Transverse colon (tissue), 4 donors: ENCODE measurements around the gene FOXK2. TPM values are rescaled to one million over a fixed set of nuclear protein-coding genes. Genes with fewer than 3 reads are reported as not detected.

Source experiments
- DNase-seq: peaks from one replicate; pipeline ENCODE4 v3.0.0-alpha.2; 2019
- H3K27ac ChIP-seq, 4 donors: fragments of 200-600 bp; sonication (generic); 2 replicates each; pipeline ENCODE4 v1.5.1; 2016 to 2018; ENCODE audit warnings: inconsistent platforms in 4 of 4
- H3K27me3 ChIP-seq: fragments of 200-600 bp; sonication (generic); 2 replicates; pipeline ENCODE4 v1.5.1; 2017; ENCODE audit warnings: inconsistent platforms
- H3K36me3 ChIP-seq, 4 donors: fragments of 200-600 bp; sonication (generic); 2 replicates each; pipeline ENCODE4 v1.5.1; 2017 to 2019; ENCODE audit warnings: inconsistent platforms in 4 of 4
- H3K4me1 ChIP-seq, 4 donors: fragments of 200-600 bp; sonication (generic); 2 replicates each; pipeline ENCODE4 v1.5.1; 2017 to 2020; ENCODE audit warnings: inconsistent platforms in 4 of 4
- H3K4me3 ChIP-seq, 4 donors: fragments of 200-600 bp; sonication (generic); 1 replicate in 1 of 4; 2 replicates in 3 of 4; pipeline versions ENCODE4 v1.5.1 to v1.6.1; 2017 to 2019; ENCODE audit warnings: inconsistent platforms in 4 of 4
- H3K9me3 ChIP-seq, 2 donors: fragments of 200-600 bp; sonication (generic); 2 replicates each; pipeline ENCODE4 v1.5.1; 2017 to 2019; ENCODE audit warnings: inconsistent platforms in 2 of 2
- CTCF ChIP-seq, 5 experiments: fragments of 200-600 bp in 3 of 5; fragments of 450-650 bp in 2 of 5; sonication (generic) in 3 of 5; IDR thresholded peaks; 1 replicate in 2 of 5; 2 replicates in 3 of 5; pipeline ENCODE4 v1.5.1; 2016 to 2017; ENCODE audit warnings: antibody characterized with exemption in 5 of 5, inconsistent platforms in 3 of 5, mild to moderate bottlenecking in 2 of 5, moderate library complexity in 1 of 5
- EP300 ChIP-seq: sonication (generic); formaldehyde crosslinking; IDR thresholded peaks from one replicate; pipeline ENCODE4 v1.6.1; 2017; ENCODE audit warnings: antibody characterized with exemption, low read depth
- POLR2A ChIP-seq: fragments of 450-650 bp; IDR thresholded peaks from one replicate; pipeline ENCODE4 v1.6.1; 2016; ENCODE audit warnings: antibody characterized with exemption, mild to moderate bottlenecking, moderate library complexity
- POLR2AphosphoS5 ChIP-seq, 3 donors: sonication (generic); formaldehyde crosslinking; IDR thresholded peaks; one replicate each; pipeline ENCODE4 v1.6.1; 2016; ENCODE audit warnings: antibody characterized with exemption in 3 of 3
- WGBS, 2 donors: methylation state at CpG; one replicate each; pipeline ENCODE4 v1.1.5; 2018; ENCODE audit warnings: low coverage in 1 of 2; 5-methylcytosine and 5-hydroxymethylcytosine counted together
- in situ Hi-C, 4 donors: fragments of 200-750 bp; cut with MboI; loops; one replicate each; pipeline versions ENCODE4 v1.15.0 to v1.15.1; 2017; ENCODE audit warnings: low sequenced_read_pairs in 3 of 4, low pct_ligation_motif_present in 1 of 4, low pct_unique_long_range_greater_than_20kb in 1 of 4
- intact Hi-C: fragments of 100-400 bp; cut with DNase I; formaldehyde crosslinking; loops from one replicate; pipeline ENCODE4 v1.15.1; 2023; ENCODE audit warnings: low total_unique reads
- total RNA-seq, 4 donors: library from RNA; depleted of rRNA; stranded (reverse); fragments of >200 nt; gene quantifications; one replicate each; pipeline ENCODE4 v1.1.0, GENCODE V29; 2016

Gene FOXK2
- total RNA-seq, 4 donors from 2014 or later: 41.2 to 216 (median 106) TPM

- Histone ChIP-seq H3K4me3 (no peak overlapping the region), H3K9me3 (no peaks in the 10 kb centered on the region), H3K4me1 (peaks cover 8 to 26% (median 21%) of the 10 kb centered on the region in 4 donors), H3K27ac (peak overlapping the region in 3 of 4 donors; percentile 8 to 38 (median 29)), H3K36me3 (peaks cover 0 to 3% (median 0%) of the 10 kb centered on the region in 4 donors), H3K27me3 (no peaks in the 10 kb centered on the region)
- DNase-seq: no peak
- in situ Hi-C loops: no loop called here
- intact Hi-C loops: loop anchor here (10.0 kb wide), 1 partner anchor 62 kb away; no protein-coding TSS in a partner anchor
- no peak for TF ChIP-seq POLR2A
- TF ChIP-seq EP300: no peak
- no peak for TF ChIP-seq POLR2AphosphoS5 (IDR thresholded peaks at IDR 0.05)
- no peak for TF ChIP-seq CTCF (IDR thresholded peaks at IDR 0.05)
- WGBS, 2 donors: 72 to 75% methylated on average over 9 to 13 of the region's 13 CpGs
Observed at GRCh38 chr17:82492643-82493225, 26.8 kb upstream of the FOXK2 start.

- Histone ChIP-seq H3K36me3 (no peaks in the 10 kb centered on the region), H3K27me3 (no peaks in the 10 kb centered on the region), H3K9me3 (no peaks in the 10 kb centered on the region), H3K4me3 (no peak overlapping the region), H3K4me1 (peaks cover 8 to 31% (median 24%) of the 10 kb centered on the region in 4 donors), H3K27ac (peak overlapping the region in 3 of 4 donors; percentile 8 to 38 (median 29))
- in situ Hi-C loops (no loop called here), intact Hi-C loops (loop anchor here (10.0 kb wide), 1 partner anchor 61 kb away; no protein-coding TSS in a partner anchor)
- 72 to 87% methylated on average over 3 to 12 of the region's 12 CpGs for WGBS, 2 donors
- TF ChIP-seq POLR2A (no peak), POLR2AphosphoS5 (IDR thresholded peaks at IDR 0.05) (no peak), EP300 (no peak), CTCF (IDR thresholded peaks at IDR 0.05) (no peak)
- no peak for DNase-seq
Observed at GRCh38 chr17:82493226-82493781, 26.2 kb upstream of the FOXK2 start.

- Histone ChIP-seq H3K27ac (peak overlapping the region; percentile 73 to 93 (median 81)), H3K27me3 (no peaks in the 10 kb centered on the region), H3K4me1 (peaks cover 8 to 32% (median 24%) of the 10 kb centered on the region in 4 donors), H3K36me3 (no peaks in the 10 kb centered on the region), H3K4me3 (no peak overlapping the region), H3K9me3 (no peaks in the 10 kb centered on the region)
- intact Hi-C loops: loop anchor here (10.0 kb wide), 1 partner anchor 60 kb away; no protein-coding TSS in a partner anchor
- no peak for TF ChIP-seq EP300
- peak; percentile 71 to 99 (median 88) for TF ChIP-seq CTCF (IDR thresholded peaks at IDR 0.05)
- no peak for TF ChIP-seq POLR2AphosphoS5 (IDR thresholded peaks at IDR 0.05)
- TF ChIP-seq POLR2A: no peak
- 12% methylated on average over 17 of the region's 17 CpGs; no CpG with 5 or more reads in 1 of the 2 donors for WGBS, 2 donors
- in situ Hi-C loops: no loop called here
- peak; percentile 90 for DNase-seq
Observed at GRCh38 chr17:82494236-82495055, 25.1 kb upstream of the FOXK2 start.
